AG09309 (cell line): ENCODE data around the gene TSPAN14.
"Not testable (repeated sequence)": the region's sequence is repeated elsewhere in the genome, so short reads cannot be mapped to it uniquely, and the experiment has no call there.

ENCODE experiments used
- DNase-seq: peaks from one replicate; pipeline ENCODE4 v3.0.0-alpha.2; 2010; ENCODE audit warnings: low read depth
- H3K4me3 ChIP-seq: 2 replicates; pipeline ENCODE4 v1.5.1; 2011; ENCODE audit warnings: mild to moderate bottlenecking, low read depth, low read length, moderate library complexity; ENCODE audit not compliant: control insufficient read depth
- TF ChIP-seq, protein P1 (sequence below): IDR thresholded peaks from 2 replicates; pipeline ENCODE4 v1.5.1; 2011; ENCODE audit warnings: mild to moderate bottlenecking, low read depth, low read length, inconsistent platforms; ENCODE audit not compliant: insufficient read depth, control insufficient read depth; ENCODE audit errors: missing control alignments

The TSPAN14 gene

DNA sequence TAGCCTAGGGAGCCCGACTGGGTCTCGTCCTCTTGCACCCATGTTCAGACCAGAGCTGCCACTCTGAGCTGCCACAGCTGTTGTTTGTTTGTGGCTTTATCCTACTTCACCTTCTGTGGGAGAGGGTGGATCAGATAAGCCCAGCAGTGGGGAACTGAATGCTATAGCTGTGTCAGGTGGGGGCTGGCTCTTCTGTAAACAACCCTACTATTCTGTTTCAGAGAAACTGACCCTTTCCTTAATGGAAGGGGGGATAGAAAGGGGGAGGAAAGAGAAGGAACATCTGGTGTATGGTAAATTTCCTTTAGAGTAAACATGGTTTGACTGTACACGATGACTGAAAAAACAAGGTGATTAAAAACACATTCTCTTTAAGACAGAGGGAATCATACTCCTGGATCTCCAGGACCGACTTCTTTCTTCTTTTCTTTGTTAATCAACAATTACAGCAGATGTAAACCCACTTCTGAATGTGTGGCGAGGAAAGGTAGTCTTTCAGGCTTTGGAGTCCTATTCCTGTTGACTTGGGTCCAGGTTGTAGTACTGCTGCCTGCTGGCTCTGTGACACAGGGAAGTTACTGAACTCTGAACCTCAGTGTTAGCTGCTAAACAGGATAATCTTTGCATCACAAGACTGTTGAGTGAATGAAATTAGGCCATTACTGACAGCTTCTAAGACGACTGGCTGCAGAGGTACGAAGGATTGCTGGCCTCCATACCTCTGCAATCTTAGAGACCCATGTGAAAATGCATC is 39.8 kb upstream of the TSPAN14 start:
- DNase-seq, result no peak
- H3K4me3 ChIP-seq, result no peak overlapping the region
- TF ChIP-seq, protein P1, sequence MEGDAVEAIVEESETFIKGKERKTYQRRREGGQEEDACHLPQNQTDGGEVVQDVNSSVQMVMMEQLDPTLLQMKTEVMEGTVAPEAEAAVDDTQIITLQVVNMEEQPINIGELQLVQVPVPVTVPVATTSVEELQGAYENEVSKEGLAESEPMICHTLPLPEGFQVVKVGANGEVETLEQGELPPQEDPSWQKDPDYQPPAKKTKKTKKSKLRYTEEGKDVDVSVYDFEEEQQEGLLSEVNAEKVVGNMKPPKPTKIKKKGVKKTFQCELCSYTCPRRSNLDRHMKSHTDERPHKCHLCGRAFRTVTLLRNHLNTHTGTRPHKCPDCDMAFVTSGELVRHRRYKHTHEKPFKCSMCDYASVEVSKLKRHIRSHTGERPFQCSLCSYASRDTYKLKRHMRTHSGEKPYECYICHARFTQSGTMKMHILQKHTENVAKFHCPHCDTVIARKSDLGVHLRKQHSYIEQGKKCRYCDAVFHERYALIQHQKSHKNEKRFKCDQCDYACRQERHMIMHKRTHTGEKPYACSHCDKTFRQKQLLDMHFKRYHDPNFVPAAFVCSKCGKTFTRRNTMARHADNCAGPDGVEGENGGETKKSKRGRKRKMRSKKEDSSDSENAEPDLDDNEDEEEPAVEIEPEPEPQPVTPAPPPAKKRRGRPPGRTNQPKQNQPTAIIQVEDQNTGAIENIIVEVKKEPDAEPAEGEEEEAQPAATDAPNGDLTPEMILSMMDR, result no peak

DNA sequence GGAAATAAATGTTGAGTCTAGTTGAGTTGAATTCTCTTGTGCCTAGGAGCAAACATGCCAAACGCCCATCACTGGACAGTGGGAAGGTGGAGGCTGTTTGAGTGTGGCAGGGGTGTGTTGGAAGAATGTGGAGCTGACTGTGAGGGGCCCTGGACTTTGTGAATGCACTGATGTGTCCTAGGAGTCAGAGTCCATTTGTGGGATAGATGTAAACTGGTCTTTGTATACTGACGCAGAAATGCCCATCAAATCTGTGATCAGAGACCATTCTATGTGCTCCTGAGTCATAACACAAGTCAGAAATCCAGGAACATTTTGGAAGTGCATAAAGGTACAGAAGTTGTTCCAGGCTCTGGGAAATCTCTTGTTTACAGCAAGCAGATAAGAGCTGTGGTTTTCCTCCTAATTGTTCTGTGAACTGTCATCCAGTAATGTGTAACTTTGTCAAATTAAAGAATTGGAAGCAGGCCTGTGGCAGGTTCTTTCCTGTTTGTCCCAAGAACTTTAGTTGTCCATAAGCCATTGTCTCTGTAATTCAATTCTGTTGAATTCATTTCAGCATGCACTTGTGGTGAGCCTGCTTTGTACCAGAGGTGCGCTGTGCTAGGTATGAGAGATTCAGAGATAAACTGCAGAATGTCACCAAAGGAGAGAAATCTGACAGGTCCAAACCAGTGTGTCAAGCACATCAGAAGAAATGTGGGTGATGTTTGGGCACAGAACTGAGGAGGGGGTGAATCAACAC is 38.2 kb upstream of the TSPAN14 start:
- DNase-seq, result no peak
- TF ChIP-seq, protein P1, result no peak
- no peak overlapping the region for H3K4me3 ChIP-seq

DNA sequence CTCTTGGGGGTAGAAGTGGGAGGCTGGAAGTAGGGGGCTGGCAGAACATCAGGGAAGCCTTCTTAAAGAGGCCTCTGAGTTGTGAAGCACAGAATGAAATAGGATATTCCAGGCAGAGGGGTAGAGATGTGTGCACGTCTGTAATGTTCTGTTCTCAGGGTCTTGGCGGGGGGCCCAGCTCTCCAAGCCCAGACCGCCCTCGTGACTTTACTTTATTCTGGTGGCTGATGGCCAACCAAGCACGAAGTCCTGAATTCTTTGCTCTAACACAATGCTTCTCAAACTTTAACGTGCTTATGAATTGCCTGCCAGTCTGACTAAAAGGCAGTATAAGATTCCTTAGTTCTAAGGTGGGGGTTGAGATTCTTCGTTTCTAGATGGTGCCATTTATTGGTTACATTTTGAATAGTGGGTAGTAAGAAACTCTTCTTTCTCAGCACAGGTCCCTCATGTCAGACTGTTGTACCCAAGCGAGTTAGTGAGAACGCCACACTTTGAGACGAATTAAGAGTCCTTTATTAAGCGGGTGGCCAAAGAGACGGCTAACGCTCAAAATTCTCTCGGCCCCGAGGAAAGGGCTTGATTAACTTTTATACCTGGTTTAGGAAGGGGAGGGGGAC is 37.5 kb upstream of the TSPAN14 start:
- DNase-seq, result no peak

DNA sequence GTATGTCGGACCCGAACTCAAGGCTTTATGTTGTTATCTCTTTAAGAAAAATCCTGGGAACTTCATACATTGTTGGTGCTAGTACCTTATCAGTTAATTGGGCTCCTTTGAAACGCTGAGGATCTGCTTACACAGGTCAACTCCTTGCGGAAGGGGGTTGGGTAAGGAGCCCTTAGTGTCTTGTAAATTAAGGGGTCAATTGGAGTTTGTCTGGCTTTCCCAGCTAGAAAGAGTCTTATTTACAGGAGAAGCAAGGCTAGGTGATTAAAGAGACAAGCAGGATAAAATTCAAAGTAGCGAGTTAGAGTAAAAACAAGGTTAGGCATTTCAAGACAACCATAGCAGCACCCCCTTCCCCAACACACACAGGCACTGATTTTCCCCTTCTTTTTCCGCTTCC is 36.9 kb upstream of the TSPAN14 start:
- not testable (repeated sequence) for DNase-seq, H3K4me3 ChIP-seq

More for the DNA sequence above, 37.5 kb upstream of the TSPAN14 start:
- TF ChIP-seq, protein P1, result no peak
- H3K4me3 ChIP-seq, result no peak overlapping the region

DNA sequence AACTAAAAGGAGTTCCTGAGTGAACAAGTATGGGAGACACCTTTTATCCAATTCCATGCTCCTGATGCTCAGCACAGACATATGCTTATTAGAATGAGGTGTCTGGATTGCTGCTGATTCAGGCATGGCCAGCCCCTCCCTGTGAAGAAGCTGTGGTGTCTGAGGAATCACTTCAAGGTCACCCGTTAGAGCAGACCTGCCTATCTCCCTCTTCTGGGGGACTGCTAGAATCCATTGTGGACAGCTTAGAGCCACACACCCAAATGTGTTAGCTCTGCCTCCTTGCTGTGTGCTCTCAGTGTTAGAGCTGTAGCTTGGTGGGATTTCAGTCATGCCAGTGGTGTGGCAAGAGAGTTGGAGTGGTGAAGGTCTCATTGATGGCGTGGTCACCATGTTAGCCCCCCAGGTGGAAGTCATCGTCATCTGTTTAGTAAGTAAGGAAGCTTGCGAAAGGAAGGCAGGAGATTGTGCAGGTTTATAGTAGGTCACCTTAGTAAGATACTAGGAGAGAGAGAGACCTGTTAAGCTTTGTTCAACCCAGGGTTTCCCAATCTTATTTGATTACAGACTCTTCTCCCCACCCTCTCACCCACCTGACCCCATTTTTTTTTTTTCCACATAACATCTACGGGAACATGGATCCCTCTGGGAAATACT is 32.9 kb upstream of the TSPAN14 start:
- TF ChIP-seq, protein P1, result no peak
- DNase-seq, result no peak

DNA sequence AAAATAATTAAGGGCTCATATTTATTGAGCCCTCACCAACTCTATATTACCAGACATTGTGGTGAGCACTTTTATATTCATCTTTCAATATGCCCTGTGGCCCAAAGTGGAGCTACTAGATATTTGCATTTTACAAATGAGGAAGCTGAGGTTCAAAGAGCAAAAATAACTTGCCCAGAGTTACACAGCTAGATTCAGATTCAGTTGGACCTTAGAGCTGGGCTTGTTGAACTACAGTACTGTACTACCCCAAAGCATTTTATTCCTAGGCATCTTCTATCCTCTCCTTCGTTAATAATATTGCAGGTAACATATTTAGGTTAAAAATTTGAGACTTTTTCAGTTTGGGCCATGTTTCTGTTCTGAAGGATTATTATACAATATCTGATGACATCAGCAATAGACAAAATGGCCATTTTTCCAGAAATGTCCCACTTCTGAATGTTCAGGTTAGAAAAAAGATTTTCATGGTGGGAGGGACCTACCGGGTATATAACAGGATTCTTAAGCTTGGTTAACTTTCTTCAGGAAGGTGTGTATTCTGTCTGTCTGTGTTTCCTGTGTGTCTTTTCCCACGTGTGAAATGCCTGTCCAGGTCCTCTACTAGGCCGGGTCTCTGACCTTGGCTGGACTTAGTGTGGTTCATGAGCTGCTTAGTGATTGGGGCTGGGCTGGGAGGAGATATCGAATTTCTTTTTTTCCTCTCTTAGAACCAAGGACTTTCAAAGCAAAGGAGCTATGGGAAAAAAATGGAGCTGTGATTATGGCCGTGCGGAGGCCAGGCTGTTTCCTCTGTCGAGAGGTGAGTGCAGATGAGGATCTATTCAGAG is 32.2 kb upstream of the TSPAN14 start:
- no peak overlapping the region for H3K4me3 ChIP-seq
- no peak for DNase-seq
- TF ChIP-seq, protein P1, result no peak

More for the DNA sequence above, 32.9 kb upstream of the TSPAN14 start:
- H3K4me3 ChIP-seq, result no peak overlapping the region
